Endodermal cell (in vitro differentiated cells): Measurements from ENCODE around the gene FRMD3. TPM values are rescaled to one million over a fixed set of nuclear protein-coding genes. Genes with fewer than 3 reads are reported as not detected.

ENCODE experiments used
- DNase-seq: peaks from one replicate; pipeline ENCODE4 v3.0.0-alpha.2; 2017
- H3K27ac ChIP-seq: 2 replicates; pipeline ENCODE4 v1.5.1; 2013; ENCODE audit warnings: mild to moderate bottlenecking, low read depth, low read length, moderate library complexity
- H3K27me3 ChIP-seq: 2 replicates; pipeline ENCODE4 v1.6.1; 2013; ENCODE audit warnings: mild to moderate bottlenecking, low read length, moderate library complexity; ENCODE audit not compliant: insufficient read depth, control insufficient read depth, poor library complexity, severe bottlenecking
- H3K36me3 ChIP-seq: 2 replicates; pipeline ENCODE4 v1.7.0; 2013; ENCODE audit warnings: mild to moderate bottlenecking, low read length, moderate library complexity; ENCODE audit not compliant: control insufficient read depth, insufficient read depth
- H3K4me1 ChIP-seq: one replicate; pipeline ENCODE4 v1.7.0; 2013; ENCODE audit warnings: low read length; ENCODE audit not compliant: control insufficient read depth, insufficient read depth
- H3K4me3 ChIP-seq: 2 replicates; pipeline ENCODE4 v1.5.1; 2013; ENCODE audit warnings: mild to moderate bottlenecking, low read length, moderate library complexity
- H3K9ac ChIP-seq: 2 replicates; pipeline ENCODE4 v1.6.1; 2013; ENCODE audit warnings: mild to moderate bottlenecking, low read length, moderate library complexity; ENCODE audit not compliant: poor library complexity, severe bottlenecking; ENCODE audit errors: extremely low read depth
- H3K9me3 ChIP-seq: 2 replicates; pipeline ENCODE4 v1.6.1; 2013; ENCODE audit warnings: mild to moderate bottlenecking, low read length, moderate library complexity; ENCODE audit not compliant: control insufficient read depth
- H3K27ac Mint-ChIP-seq: 2 replicates; pipeline ENCODE4 v1.8.0; 2020; ENCODE audit warnings: mixed read lengths
- H3K27me3 Mint-ChIP-seq: 2 replicates; pipeline ENCODE4 v1.8.0; 2021; ENCODE audit warnings: mild to moderate bottlenecking, mixed read lengths; ENCODE audit not compliant: insufficient read depth
- H3K36me3 Mint-ChIP-seq: 2 replicates; pipeline ENCODE4 v1.8.0; 2020; ENCODE audit warnings: low read depth, mixed read lengths
- H3K4me1 Mint-ChIP-seq: 2 replicates; pipeline ENCODE4 v1.8.0; 2020; ENCODE audit warnings: mixed read lengths
- H3K4me3 Mint-ChIP-seq: 2 replicates; pipeline ENCODE4 v1.8.0; 2020; ENCODE audit warnings: mild to moderate bottlenecking, moderate library complexity, mixed read lengths
- H3K9me3 Mint-ChIP-seq: 2 replicates; pipeline ENCODE4 v1.8.0; 2020; ENCODE audit warnings: mild to moderate bottlenecking, mixed read lengths
- WGBS, 2 experiments: methylation state at CpG; one replicate each; pipeline versions ENCODE4 v1.1.5 to v1.1.7; 2013; ENCODE audit warnings: missing lambda C conversion rate in 2 of 2, mixed read lengths in 1 of 2; ENCODE audit not compliant: insufficient coverage in 1 of 2, insufficient read length in 1 of 2; 5-methylcytosine and 5-hydroxymethylcytosine counted together
- total RNA-seq, 2 donors: library from RNA; stranded (reverse); fragmentation: NEBNext Ultra II Directional in 1 of 2; extraction: Animal tissue kit (Norgen Biotek cat#: 25700) in 1 of 2; gene quantifications; 2 replicates in 1 of 2; 3 replicates in 1 of 2; pipeline ENCODE4 v1.2.1, GENCODE V29; 2021
- TF ChIP-seq, protein P1 (sequence below): fragments of 200-600 bp; sonication (generic); conservative IDR thresholded peaks from 2 replicates; pipeline ENCODE4 v1.5.0; 2021; ENCODE audit warnings: antibody characterized with exemption, mild to moderate bottlenecking

Gene FRMD3
- total RNA-seq, 2 donors from 2014 or later, result 0.13 to 0.35 TPM

DNA sequence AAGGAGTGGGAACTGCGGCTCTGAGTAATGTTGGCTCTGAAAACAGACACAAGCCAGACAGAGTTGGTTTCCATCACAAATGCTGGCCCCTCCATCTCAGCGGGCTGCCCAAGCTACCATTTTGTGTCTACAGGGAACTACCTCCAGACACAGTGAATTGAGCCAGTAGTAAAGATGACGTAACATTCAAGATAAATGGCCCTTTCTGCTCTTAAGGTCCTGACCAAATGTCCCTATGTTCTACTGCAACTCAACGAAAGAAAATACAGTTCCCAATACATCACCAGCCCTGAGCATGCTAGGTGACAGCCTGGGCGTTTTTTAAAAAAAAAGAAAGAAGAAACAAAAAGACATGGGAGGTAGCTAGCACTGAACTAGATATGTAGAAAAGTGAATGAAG is 247.5 kb downstream of the FRMD3 start:
- Histone ChIP-seq H3K9ac (no peak overlapping the region), H3K27me3 (no peaks in the 10 kb centered on the region), H3K27ac (no peak overlapping the region), H3K36me3 (no peaks in the 10 kb centered on the region), H3K4me3 (no peak overlapping the region), H3K4me1 (no peaks in the 10 kb centered on the region), H3K9me3 (no peaks in the 10 kb centered on the region)
- H3K27me3 Mint-ChIP-seq, result no peaks in the 10 kb centered on the region
- H3K36me3 Mint-ChIP-seq, result no peaks in the 10 kb centered on the region
- TF ChIP-seq, protein P1, sequence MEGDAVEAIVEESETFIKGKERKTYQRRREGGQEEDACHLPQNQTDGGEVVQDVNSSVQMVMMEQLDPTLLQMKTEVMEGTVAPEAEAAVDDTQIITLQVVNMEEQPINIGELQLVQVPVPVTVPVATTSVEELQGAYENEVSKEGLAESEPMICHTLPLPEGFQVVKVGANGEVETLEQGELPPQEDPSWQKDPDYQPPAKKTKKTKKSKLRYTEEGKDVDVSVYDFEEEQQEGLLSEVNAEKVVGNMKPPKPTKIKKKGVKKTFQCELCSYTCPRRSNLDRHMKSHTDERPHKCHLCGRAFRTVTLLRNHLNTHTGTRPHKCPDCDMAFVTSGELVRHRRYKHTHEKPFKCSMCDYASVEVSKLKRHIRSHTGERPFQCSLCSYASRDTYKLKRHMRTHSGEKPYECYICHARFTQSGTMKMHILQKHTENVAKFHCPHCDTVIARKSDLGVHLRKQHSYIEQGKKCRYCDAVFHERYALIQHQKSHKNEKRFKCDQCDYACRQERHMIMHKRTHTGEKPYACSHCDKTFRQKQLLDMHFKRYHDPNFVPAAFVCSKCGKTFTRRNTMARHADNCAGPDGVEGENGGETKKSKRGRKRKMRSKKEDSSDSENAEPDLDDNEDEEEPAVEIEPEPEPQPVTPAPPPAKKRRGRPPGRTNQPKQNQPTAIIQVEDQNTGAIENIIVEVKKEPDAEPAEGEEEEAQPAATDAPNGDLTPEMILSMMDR, result no peak
- no peak overlapping the region for H3K27ac Mint-ChIP-seq
- H3K4me1 Mint-ChIP-seq, result no peaks in the 10 kb centered on the region
- WGBS, 2 experiments, result 46 to 51% methylated on average over 5 of the region's 5 CpGs
- no peak for DNase-seq
- H3K4me3 Mint-ChIP-seq, result no peak overlapping the region
- H3K9me3 Mint-ChIP-seq, result no peaks in the 10 kb centered on the region

DNA sequence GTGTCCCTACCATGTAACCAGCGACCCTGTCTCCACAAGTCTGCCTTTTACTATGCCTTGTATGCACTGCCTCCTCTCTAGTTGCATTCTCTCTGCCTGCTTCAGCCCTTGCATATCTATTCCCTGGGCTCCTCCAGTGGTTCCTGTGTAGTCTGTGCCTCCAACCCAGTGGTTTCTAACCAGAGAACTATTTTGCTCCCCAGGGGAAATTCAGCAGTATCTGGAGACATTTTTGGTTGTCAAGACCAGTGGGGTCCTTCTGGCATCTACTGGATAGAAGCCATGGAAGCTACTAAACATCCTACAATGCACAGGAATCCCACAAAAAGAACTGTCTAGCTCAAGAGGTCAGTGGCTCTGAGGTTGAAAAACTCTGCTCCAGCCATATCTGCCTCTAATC is 251.2 kb downstream of the FRMD3 start:
- Mint-ChIP-seq H3K4me1 (peaks cover 1% of the 10 kb centered on the region), H3K4me3 (no peak overlapping the region), H3K9me3 (no peaks in the 10 kb centered on the region), H3K36me3 (no peaks in the 10 kb centered on the region), H3K27me3 (no peaks in the 10 kb centered on the region), H3K27ac (no peak overlapping the region)
- Histone ChIP-seq H3K9ac (no peak overlapping the region), H3K27me3 (no peaks in the 10 kb centered on the region), H3K4me3 (no peak overlapping the region), H3K36me3 (no peaks in the 10 kb centered on the region), H3K9me3 (no peaks in the 10 kb centered on the region), H3K27ac (no peak overlapping the region), H3K4me1 (no peaks in the 10 kb centered on the region)
- WGBS, 2 experiments, result 75 to 83% methylated on average over 1 of the region's 1 CpG
- TF ChIP-seq, protein P1, result no peak
- DNase-seq, result no peak

DNA sequence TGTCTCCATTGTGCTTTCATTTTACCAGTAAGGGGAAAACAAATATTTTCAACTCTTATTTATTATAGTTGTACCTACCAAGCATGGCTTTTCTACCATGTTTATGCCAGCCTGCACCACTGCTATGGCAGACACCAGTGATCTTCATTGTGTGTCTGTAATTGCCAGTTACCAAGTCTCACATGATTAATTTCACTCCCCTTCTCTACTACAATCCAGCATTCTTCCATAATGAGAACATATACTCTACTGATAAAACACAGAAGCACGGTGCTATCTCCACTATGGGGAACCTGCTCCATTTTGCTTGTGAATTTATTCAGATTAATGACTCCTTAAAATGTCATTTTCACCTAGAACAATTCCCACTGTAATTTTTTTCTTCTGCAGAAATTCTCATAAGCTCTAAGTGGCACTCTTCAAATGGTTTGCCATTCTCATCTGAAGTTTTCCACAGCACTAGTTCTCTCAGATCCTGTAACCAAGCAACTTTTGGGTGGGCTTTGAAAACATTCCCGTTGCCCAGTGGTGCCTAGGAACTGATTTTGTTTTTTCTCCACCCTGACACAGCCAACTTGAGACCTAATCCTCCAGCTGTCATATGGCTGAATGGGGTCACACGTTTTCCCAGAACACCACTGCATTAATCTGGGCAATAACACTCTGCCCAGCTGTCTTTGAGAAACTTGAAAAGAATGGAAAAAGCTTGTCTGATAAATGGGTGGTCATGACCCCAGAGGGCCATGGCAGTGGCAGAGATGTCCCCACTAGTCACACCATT is 252.6 kb downstream of the FRMD3 start:
- Mint-ChIP-seq H3K27ac (no peak overlapping the region), H3K9me3 (no peaks in the 10 kb centered on the region), H3K36me3 (no peaks in the 10 kb centered on the region), H3K4me3 (no peak overlapping the region), H3K27me3 (no peaks in the 10 kb centered on the region), H3K4me1 (peaks cover 1% of the 10 kb centered on the region)
- Histone ChIP-seq H3K9ac (no peak overlapping the region), H3K27ac (peak overlapping the region; percentile 77), H3K4me3 (no peak overlapping the region), H3K27me3 (no peaks in the 10 kb centered on the region), H3K36me3 (no peaks in the 10 kb centered on the region), H3K4me1 (no peaks in the 10 kb centered on the region), H3K9me3 (no peaks in the 10 kb centered on the region)
- WGBS, 2 experiments, result 74 to 81% methylated on average over 3 of the region's 3 CpGs
- TF ChIP-seq, protein P1, result no peak
- no peak for DNase-seq
